ENCODE data around the gene GSG1. TPM values are rescaled to one million over a fixed set of nuclear protein-coding genes. Genes with fewer than 3 reads are reported as not detected.

Gene GSG1
- total RNA-seq, 1 experiment from 2014 or later, result 0.28 TPM

DNA sequence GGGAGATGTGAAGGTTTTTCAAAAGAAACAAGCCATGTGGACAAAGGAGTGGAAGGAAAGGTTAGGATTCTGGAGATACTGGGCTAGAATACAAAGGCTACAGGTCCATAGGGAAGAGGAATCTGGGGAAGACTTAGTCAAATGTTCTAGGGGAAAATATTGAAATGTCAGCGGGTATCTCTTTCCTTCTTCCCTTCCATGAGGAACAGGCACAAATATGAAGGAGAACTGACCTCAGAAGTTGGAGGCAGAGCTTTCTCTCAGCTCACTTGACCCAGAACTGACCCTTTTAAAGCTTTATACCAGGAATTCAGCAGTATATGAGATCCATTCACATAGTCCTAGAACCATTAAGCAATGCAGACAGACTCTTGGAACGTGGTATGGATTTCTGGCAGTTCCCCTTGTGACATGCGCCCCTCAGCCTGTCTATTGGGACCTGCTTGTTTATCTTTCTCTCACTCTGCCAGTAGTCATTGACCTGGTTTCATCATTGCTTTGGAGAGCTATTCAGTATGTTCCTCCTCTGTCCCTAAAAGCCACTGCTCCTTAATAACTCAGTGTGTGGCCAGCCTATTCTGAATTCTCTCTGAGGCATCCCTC lies 43.0 kb upstream of the GSG1 start:
- Mint-ChIP-seq H3K4me1 (no peaks in the 10 kb centered on the region), H3K9me3 (peaks cover 10% of the 10 kb centered on the region), H3K36me3 (no peaks in the 10 kb centered on the region), H3K4me3 (no peak overlapping the region), H3K27ac (no peak overlapping the region), H3K27me3 (ENCODE audit: low read depth) (no peaks in the 10 kb centered on the region)
- TF ChIP-seq ZNF219 (CRISPR knock-in tag; IDR thresholded peaks at IDR 0.05; ENCODE audit: borderline replicate concordance), result no peak
- TF ChIP-seq, protein P1, sequence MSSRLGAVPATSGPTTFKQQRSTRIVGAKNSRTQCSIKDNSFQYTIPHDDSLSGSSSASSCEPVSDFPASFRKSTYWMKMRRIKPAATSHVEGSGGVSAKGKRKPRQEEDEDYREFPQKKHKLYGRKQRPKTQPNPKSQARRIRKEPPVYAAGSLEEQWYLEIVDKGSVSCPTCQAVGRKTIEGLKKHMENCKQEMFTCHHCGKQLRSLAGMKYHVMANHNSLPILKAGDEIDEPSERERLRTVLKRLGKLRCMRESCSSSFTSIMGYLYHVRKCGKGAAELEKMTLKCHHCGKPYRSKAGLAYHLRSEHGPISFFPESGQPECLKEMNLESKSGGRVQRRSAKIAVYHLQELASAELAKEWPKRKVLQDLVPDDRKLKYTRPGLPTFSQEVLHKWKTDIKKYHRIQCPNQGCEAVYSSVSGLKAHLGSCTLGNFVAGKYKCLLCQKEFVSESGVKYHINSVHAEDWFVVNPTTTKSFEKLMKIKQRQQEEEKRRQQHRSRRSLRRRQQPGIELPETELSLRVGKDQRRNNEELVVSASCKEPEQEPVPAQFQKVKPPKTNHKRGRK (CRISPR knock-in tag; IDR thresholded peaks at IDR 0.05; ENCODE audit: borderline replicate concordance), result no peak
- TF ChIP-seq, protein P2, sequence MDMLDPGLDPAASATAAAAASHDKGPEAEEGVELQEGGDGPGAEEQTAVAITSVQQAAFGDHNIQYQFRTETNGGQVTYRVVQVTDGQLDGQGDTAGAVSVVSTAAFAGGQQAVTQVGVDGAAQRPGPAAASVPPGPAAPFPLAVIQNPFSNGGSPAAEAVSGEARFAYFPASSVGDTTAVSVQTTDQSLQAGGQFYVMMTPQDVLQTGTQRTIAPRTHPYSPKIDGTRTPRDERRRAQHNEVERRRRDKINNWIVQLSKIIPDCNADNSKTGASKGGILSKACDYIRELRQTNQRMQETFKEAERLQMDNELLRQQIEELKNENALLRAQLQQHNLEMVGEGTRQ (CRISPR knock-in tag; IDR thresholded peaks at IDR 0.05), result no peak
- no peak for TF ChIP-seq RORB (CRISPR knock-in tag; IDR thresholded peaks at IDR 0.05)
- CTCF ChIA-PET, result no interaction called here
- POLR2A ChIA-PET, result no interaction called here
- ATAC-seq (no peak), DNase-seq (ENCODE audit: low spot score) (no peak)

DNA sequence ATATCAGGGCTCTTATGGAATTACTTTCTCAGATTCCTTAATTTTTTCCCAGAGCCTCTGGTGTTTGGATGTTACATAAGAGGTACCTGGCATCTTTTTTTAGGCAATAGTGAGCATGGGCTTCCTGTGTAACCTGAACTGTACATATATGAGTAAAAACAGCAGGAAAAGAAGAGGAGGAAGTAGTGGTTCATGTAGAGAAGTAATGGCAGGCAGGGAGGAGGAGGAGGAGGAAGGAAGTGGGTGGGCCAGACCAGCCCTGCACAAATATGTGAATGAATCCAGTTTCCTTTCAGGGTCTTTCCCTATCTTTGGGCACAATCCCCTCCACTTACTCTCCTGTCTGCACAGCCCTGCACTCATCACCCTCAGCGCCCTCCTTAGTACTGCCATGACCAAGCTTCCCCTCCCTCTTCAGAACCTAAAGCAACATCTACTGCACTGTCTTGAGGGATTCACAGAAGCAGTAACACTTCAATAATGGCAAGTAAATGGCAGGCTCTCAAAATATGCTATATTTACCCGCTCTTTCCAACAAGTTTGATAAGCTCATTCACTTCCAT lies 40.9 kb upstream of the GSG1 start:
- Mint-ChIP-seq H3K27me3 (ENCODE audit: low read depth) (no peaks in the 10 kb centered on the region), H3K4me3 (no peak overlapping the region), H3K27ac (no peak overlapping the region), H3K4me1 (no peaks in the 10 kb centered on the region), H3K36me3 (no peaks in the 10 kb centered on the region), H3K9me3 (peaks cover 1% of the 10 kb centered on the region; the same call in 1 of the 2 replicates)
- ChIA-PET POLR2A (no interaction called here), CTCF (no interaction called here)
- TF ChIP-seq TP53 (CRISPR knock-in tag; IDR thresholded peaks at IDR 0.05), result no peak
- no peak for TF ChIP-seq CREM (CRISPR knock-in tag; IDR thresholded peaks at IDR 0.05)
- no peak for TF ChIP-seq ZNF317 (CRISPR knock-in tag; IDR thresholded peaks at IDR 0.05; ENCODE audit: borderline replicate concordance, low read depth)
- TF ChIP-seq, protein P3, sequence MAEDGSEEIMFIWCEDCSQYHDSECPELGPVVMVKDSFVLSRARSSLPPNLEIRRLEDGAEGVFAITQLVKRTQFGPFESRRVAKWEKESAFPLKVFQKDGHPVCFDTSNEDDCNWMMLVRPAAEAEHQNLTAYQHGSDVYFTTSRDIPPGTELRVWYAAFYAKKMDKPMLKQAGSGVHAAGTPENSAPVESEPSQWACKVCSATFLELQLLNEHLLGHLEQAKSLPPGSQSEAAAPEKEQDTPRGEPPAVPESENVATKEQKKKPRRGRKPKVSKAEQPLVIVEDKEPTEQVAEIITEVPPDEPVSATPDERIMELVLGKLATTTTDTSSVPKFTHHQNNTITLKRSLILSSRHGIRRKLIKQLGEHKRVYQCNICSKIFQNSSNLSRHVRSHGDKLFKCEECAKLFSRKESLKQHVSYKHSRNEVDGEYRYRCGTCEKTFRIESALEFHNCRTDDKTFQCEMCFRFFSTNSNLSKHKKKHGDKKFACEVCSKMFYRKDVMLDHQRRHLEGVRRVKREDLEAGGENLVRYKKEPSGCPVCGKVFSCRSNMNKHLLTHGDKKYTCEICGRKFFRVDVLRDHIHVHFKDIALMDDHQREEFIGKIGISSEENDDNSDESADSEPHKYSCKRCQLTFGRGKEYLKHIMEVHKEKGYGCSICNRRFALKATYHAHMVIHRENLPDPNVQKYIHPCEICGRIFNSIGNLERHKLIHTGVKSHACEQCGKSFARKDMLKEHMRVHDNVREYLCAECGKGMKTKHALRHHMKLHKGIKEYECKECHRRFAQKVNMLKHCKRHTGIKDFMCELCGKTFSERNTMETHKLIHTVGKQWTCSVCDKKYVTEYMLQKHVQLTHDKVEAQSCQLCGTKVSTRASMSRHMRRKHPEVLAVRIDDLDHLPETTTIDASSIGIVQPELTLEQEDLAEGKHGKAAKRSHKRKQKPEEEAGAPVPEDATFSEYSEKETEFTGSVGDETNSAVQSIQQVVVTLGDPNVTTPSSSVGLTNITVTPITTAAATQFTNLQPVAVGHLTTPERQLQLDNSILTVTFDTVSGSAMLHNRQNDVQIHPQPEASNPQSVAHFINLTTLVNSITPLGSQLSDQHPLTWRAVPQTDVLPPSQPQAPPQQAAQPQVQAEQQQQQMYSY (CRISPR knock-in tag; IDR thresholded peaks at IDR 0.05), result no peak
- TF ChIP-seq ZNF121 (CRISPR knock-in tag; IDR thresholded peaks at IDR 0.05), result no peak
- TF ChIP-seq IRF2 (CRISPR knock-in tag; IDR thresholded peaks at IDR 0.05; ENCODE audit: borderline replicate concordance, low read depth), result no peak
- TF ChIP-seq NR1H2 (CRISPR knock-in tag; IDR thresholded peaks at IDR 0.05), result no peak
- TF ChIP-seq SOX15 (CRISPR knock-in tag; IDR thresholded peaks at IDR 0.05), result no peak
- TF ChIP-seq NFYB (CRISPR knock-in tag; conservative IDR thresholded peaks at IDR 0.05; ENCODE audit: low read depth), result no peak
- TF ChIP-seq, protein P4, sequence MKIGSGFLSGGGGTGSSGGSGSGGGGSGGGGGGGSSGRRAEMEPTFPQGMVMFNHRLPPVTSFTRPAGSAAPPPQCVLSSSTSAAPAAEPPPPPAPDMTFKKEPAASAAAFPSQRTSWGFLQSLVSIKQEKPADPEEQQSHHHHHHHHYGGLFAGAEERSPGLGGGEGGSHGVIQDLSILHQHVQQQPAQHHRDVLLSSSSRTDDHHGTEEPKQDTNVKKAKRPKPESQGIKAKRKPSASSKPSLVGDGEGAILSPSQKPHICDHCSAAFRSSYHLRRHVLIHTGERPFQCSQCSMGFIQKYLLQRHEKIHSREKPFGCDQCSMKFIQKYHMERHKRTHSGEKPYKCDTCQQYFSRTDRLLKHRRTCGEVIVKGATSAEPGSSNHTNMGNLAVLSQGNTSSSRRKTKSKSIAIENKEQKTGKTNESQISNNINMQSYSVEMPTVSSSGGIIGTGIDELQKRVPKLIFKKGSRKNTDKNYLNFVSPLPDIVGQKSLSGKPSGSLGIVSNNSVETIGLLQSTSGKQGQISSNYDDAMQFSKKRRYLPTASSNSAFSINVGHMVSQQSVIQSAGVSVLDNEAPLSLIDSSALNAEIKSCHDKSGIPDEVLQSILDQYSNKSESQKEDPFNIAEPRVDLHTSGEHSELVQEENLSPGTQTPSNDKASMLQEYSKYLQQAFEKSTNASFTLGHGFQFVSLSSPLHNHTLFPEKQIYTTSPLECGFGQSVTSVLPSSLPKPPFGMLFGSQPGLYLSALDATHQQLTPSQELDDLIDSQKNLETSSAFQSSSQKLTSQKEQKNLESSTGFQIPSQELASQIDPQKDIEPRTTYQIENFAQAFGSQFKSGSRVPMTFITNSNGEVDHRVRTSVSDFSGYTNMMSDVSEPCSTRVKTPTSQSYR (CRISPR knock-in tag; IDR thresholded peaks at IDR 0.05), result no peak
- DNase-seq (ENCODE audit: low spot score), result no peak
- no peak for ATAC-seq

Data from WTC11 (cell line).